ENCODE data around the gene MCC. TPM values are rescaled to one million over a fixed set of nuclear protein-coding genes. Genes with fewer than 3 reads are reported as not detected.

MCC gene
- total RNA-seq, 1 donor from 2014 or later: 2.5 TPM

- no peaks in the 10 kb centered on the region for H4K20me1 ChIP-seq (ENCODE audit: low read depth)
- Mint-ChIP-seq H3K27me3 (ENCODE audit: insufficient read depth, low read depth) (peaks cover 4% of the 10 kb centered on the region), H3K27ac (no peak overlapping the region), H3K9me3 (no peaks in the 10 kb centered on the region), H3K36me3 (peaks cover 1% of the 10 kb centered on the region), H3K4me1 (no peaks in the 10 kb centered on the region), H3K4me3 (no peak overlapping the region)
- H3K27me3 ChIP-seq: no peaks in the 10 kb centered on the region
- H3K4me2 ChIP-seq: no peak overlapping the region
- TF ChIP-seq CTCF (IDR thresholded peaks at IDR 0.05): no peak
- no peak for TF ChIP-seq EZH2phosphoT487 (IDR thresholded peaks at IDR 0.05)
- no peak for TF ChIP-seq EZH2 (IDR thresholded peaks at IDR 0.05)
- peaks cover 7% of the 10 kb centered on the region for H3K4me1 ChIP-seq
- H3K4me3 ChIP-seq: no peak overlapping the region
- no peak overlapping the region for H3K9ac ChIP-seq
- no peaks in the 10 kb centered on the region for H3K36me3 ChIP-seq
- no peaks in the 10 kb centered on the region for H3K9me3 ChIP-seq (ENCODE audit: low read depth)
- H3F3A ChIP-seq (ENCODE audit: low read depth): no peaks in the 10 kb centered on the region
- no peak for DNase-seq (ENCODE audit: low spot score)
- no peak overlapping the region for H3K27ac ChIP-seq
- no peaks in the 10 kb centered on the region for H3K79me2 ChIP-seq (ENCODE audit: low read depth)
- no peak overlapping the region for H2AFZ ChIP-seq (replicated peaks)
Observed at GRCh38 chr5:113102121-113102531, 386.1 kb downstream of the MCC start.

DNA sequence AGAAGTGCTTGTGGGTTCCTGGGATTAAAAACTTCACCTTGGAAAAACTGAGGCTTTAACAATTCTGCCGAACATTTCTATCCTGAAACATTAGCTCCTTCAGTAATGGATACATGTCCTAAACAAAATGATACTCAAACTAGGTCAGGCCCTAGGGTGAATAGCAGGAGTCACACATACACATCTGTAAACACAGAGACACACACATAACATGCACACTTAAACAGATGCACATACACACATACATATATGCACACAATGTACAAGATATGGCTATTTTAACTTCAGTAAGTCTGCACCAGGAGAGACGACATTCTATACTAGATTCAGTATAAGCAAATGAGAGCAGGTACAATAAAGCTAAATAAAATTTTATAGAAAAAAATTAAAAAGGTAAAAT, 387.3 kb downstream of the MCC start:
- no peak overlapping the region for H2AFZ ChIP-seq (replicated peaks)
- H3K36me3 ChIP-seq: no peaks in the 10 kb centered on the region
- H3K9ac ChIP-seq: no peak overlapping the region
- Mint-ChIP-seq H3K36me3 (peaks cover 1% of the 10 kb centered on the region), H3K4me3 (no peak overlapping the region), H3K9me3 (no peaks in the 10 kb centered on the region), H3K27ac (no peak overlapping the region), H3K4me1 (no peaks in the 10 kb centered on the region), H3K27me3 (ENCODE audit: insufficient read depth, low read depth) (peaks cover 4% of the 10 kb centered on the region)
- H4K20me1 ChIP-seq (ENCODE audit: low read depth): no peaks in the 10 kb centered on the region
- no peak for TF ChIP-seq CTCF (IDR thresholded peaks at IDR 0.05)
- DNase-seq (ENCODE audit: low spot score): no peak
- peaks cover 7% of the 10 kb centered on the region for H3K4me1 ChIP-seq
- H3K9me3 ChIP-seq (ENCODE audit: low read depth): no peaks in the 10 kb centered on the region
- no peaks in the 10 kb centered on the region for H3F3A ChIP-seq (ENCODE audit: low read depth)
- H3K79me2 ChIP-seq (ENCODE audit: low read depth): no peaks in the 10 kb centered on the region
- H3K4me2 ChIP-seq: no peak overlapping the region
- H3K4me3 ChIP-seq: no peak overlapping the region
- H3K27me3 ChIP-seq: no peaks in the 10 kb centered on the region
- H3K27ac ChIP-seq: no peak overlapping the region

GRCh38 chr5:113099822-113100221, 388.4 kb downstream of the MCC start:
- Histone ChIP-seq H3K79me2 (ENCODE audit: low read depth) (no peaks in the 10 kb centered on the region), H3K4me1 (peaks cover 7% of the 10 kb centered on the region), H3K27ac (no peak overlapping the region), H3K9me3 (ENCODE audit: low read depth) (no peaks in the 10 kb centered on the region), H4K20me1 (ENCODE audit: low read depth) (no peaks in the 10 kb centered on the region), H3K27me3 (no peaks in the 10 kb centered on the region), H3K36me3 (no peaks in the 10 kb centered on the region), H3K4me3 (no peak overlapping the region), H2AFZ (replicated peaks) (no peak overlapping the region), H3K4me2 (no peak overlapping the region), H3F3A (ENCODE audit: low read depth) (no peaks in the 10 kb centered on the region), H3K9ac (no peak overlapping the region)
- H3K27me3 Mint-ChIP-seq (ENCODE audit: insufficient read depth, low read depth): peaks cover 4% of the 10 kb centered on the region
- TF ChIP-seq EZH2 (IDR thresholded peaks at IDR 0.05) (no peak), CTCF (IDR thresholded peaks at IDR 0.05) (no peak), EZH2phosphoT487 (IDR thresholded peaks at IDR 0.05) (no peak)
- H3K4me3 Mint-ChIP-seq: no peak overlapping the region
- H3K9me3 Mint-ChIP-seq: no peaks in the 10 kb centered on the region
- DNase-seq (ENCODE audit: low spot score): no peak
- H3K4me1 Mint-ChIP-seq: no peaks in the 10 kb centered on the region
- H3K36me3 Mint-ChIP-seq: peaks cover 1% of the 10 kb centered on the region
- H3K27ac Mint-ChIP-seq: no peak overlapping the region

- no peaks in the 10 kb centered on the region for H4K20me1 ChIP-seq (ENCODE audit: low read depth)
- H3K4me2 ChIP-seq: no peak overlapping the region
- Mint-ChIP-seq H3K27me3 (ENCODE audit: insufficient read depth, low read depth) (peaks cover 8% of the 10 kb centered on the region), H3K4me3 (no peak overlapping the region), H3K27ac (no peak overlapping the region), H3K36me3 (peaks cover 1% of the 10 kb centered on the region), H3K4me1 (no peaks in the 10 kb centered on the region), H3K9me3 (no peaks in the 10 kb centered on the region)
- H3K27me3 ChIP-seq: no peaks in the 10 kb centered on the region
- H3K79me2 ChIP-seq (ENCODE audit: low read depth): no peaks in the 10 kb centered on the region
- no peaks in the 10 kb centered on the region for H3K9me3 ChIP-seq (ENCODE audit: low read depth)
- no peak for DNase-seq (ENCODE audit: low spot score)
- H3K4me1 ChIP-seq: peaks cover 7% of the 10 kb centered on the region
- no peak overlapping the region for H3K27ac ChIP-seq
- H3F3A ChIP-seq (ENCODE audit: low read depth): no peaks in the 10 kb centered on the region
- no peaks in the 10 kb centered on the region for H3K36me3 ChIP-seq
- H3K4me3 ChIP-seq: no peak overlapping the region
- TF ChIP-seq EZH2 (IDR thresholded peaks at IDR 0.05) (no peak), EZH2phosphoT487 (IDR thresholded peaks at IDR 0.05) (no peak), CTCF (IDR thresholded peaks at IDR 0.05) (no peak)
- no peak overlapping the region for H3K9ac ChIP-seq
- H2AFZ ChIP-seq (replicated peaks): no peak overlapping the region
Observed at GRCh38 chr5:113098378-113098777, 389.9 kb downstream of the MCC start.
